A549 (cell line): ENCODE measurements around the gene TMTC1.

Source experiments
- EP300 ChIP-seq, 2 experiments: fragments of >200 bp; sonication (Bioruptor Twin); formaldehyde crosslinking; IDR thresholded peaks; 2 replicates in 1 of 2; 3 replicates in 1 of 2; pipeline ENCODE4 v1.6.1; 2016 to 2017
- KDM1A ChIP-seq: fragments of 200-600 bp; sonication (generic); IDR thresholded peaks from 2 replicates; pipeline ENCODE4 v1.6.1; 2016; ENCODE audit warnings: low read depth, mild to moderate bottlenecking
- SMC3 ChIP-seq: fragments of >200 bp; sonication (Bioruptor Twin); formaldehyde crosslinking; IDR thresholded peaks from 3 replicates; pipeline ENCODE4 v1.6.1; 2018; ENCODE audit warnings: inconsistent platforms
- TF ChIP-seq, protein P1 (sequence below): fragments of 200-600 bp; sonication (generic); IDR thresholded peaks from 2 replicates; pipeline ENCODE4 v1.6.1; 2016; ENCODE audit warnings: antibody characterized with exemption, mild to moderate bottlenecking, moderate library complexity

DNA sequence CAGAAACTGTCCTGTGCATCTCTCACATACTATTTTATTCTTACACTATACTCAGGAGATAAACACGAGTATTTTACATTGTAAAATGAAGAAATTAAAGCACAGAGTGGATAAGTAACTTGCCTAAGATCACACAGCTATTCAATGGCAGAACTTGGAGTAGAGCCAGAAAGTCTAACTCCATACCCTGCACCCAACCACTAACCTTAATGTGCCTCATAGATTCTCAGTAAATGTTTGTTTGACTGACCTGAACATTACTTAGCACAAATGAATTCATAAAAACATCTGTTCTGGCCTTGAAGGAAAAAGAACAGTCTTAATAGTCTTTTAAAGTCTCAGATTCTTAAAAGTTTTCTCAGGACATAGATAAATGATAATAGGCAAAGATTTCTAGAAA lies 202.8 kb downstream of the TMTC1 start:
- TF ChIP-seq EP300 (IDR thresholded peaks at IDR 0.05): no peak
- TF ChIP-seq KDM1A: no peak
- TF ChIP-seq, protein P1, sequence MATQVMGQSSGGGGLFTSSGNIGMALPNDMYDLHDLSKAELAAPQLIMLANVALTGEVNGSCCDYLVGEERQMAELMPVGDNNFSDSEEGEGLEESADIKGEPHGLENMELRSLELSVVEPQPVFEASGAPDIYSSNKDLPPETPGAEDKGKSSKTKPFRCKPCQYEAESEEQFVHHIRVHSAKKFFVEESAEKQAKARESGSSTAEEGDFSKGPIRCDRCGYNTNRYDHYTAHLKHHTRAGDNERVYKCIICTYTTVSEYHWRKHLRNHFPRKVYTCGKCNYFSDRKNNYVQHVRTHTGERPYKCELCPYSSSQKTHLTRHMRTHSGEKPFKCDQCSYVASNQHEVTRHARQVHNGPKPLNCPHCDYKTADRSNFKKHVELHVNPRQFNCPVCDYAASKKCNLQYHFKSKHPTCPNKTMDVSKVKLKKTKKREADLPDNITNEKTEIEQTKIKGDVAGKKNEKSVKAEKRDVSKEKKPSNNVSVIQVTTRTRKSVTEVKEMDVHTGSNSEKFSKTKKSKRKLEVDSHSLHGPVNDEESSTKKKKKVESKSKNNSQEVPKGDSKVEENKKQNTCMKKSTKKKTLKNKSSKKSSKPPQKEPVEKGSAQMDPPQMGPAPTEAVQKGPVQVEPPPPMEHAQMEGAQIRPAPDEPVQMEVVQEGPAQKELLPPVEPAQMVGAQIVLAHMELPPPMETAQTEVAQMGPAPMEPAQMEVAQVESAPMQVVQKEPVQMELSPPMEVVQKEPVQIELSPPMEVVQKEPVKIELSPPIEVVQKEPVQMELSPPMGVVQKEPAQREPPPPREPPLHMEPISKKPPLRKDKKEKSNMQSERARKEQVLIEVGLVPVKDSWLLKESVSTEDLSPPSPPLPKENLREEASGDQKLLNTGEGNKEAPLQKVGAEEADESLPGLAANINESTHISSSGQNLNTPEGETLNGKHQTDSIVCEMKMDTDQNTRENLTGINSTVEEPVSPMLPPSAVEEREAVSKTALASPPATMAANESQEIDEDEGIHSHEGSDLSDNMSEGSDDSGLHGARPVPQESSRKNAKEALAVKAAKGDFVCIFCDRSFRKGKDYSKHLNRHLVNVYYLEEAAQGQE: no peak
- no peak for TF ChIP-seq SMC3
